ENCODE measurements around the gene AKNA. TPM values are rescaled to one million over a fixed set of nuclear protein-coding genes. Genes with fewer than 3 reads are reported as not detected.
A peak's percentile ranks its signal among the peaks of the same experiment; 100 is the strongest.

The AKNA gene
- polyA plus RNA-seq, 4 donors, result 3.4 to 22.0 (median 12.8) TPM

DNA sequence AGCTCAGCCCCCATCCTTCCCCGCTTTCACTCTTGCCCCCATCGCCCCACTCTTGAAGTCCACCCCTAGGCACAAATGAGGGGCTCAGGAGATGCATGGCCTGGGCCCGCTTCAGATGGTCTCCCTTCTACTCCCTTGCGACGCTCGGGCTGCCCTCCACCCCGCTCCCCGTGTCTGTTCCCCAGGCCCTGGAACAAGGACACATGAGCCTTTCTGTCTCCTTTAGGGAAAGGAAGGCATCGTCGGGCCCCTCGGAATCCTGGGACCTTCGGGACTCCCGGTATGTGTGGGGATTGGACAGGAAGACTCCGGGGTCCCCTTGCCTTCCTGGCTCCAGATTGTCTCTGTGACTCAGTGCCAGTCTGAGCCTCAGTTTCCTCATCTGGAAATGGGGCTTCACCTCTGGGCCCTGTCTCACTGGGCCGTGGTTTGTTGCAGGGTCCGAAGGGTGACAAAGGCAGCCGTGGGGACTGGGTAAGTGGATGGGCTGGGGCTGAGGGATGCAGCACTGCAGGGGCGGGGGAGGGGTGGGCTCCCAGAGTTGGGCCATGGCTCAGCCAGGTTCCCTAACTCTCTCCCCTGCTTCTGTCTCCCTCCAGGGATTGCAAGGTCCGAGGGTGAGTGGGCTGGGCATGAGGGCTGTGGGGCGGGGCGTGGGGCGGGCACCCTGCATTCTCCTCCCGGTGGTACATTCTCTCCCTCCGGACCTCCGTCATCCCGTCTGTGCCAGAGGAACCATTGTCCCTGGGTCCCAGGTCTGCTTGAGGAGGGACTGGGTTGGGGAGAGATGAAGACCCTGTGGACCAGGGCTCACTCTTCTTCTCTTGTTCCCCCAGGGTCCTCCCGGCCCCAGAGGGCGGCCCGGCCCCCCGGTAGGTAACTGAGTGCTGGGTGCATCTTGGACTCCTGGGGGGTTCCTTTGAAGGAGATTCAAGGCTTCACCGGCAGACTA is 86.7 kb downstream of the AKNA start:
- H3K9me3 ChIP-seq (ENCODE audit: control insufficient read depth in 2 of 2, insufficient read depth in 1 of 2, low read depth in 1 of 2, low read length in 1 of 2), result no peaks in the 10 kb centered on the region
- no peak overlapping the region for H3K4me3 ChIP-seq (ENCODE audit: low read depth in 1 of 3, low read length in 3 of 3)
- no peaks in the 10 kb centered on the region for H3K4me1 ChIP-seq (ENCODE audit: control insufficient read depth in 3 of 3, insufficient read depth in 2 of 3, low read depth in 1 of 3, low read length in 2 of 3)
- no peak for FAIRE-seq
- peaks cover 0 to 71% (median 0%) of the 10 kb centered on the region in 3 donors for H3K36me3 ChIP-seq (ENCODE audit: control insufficient read depth in 3 of 3, insufficient read depth in 2 of 3, low read depth in 1 of 3, low read length in 3 of 3)
- no peak for DNase-seq
- H3K27ac ChIP-seq (ENCODE audit: low read depth in 1 of 3, low read length in 2 of 3), result no peak overlapping the region
- WGBS, 3 donors, result 90 to 93% (median 91%) methylated on average over 30 to 31 of the region's 31 CpGs
- H3K27me3 ChIP-seq (ENCODE audit: control insufficient read depth in 3 of 3, insufficient read depth in 3 of 3, low read length in 3 of 3), result no peaks in the 10 kb centered on the region

DNA sequence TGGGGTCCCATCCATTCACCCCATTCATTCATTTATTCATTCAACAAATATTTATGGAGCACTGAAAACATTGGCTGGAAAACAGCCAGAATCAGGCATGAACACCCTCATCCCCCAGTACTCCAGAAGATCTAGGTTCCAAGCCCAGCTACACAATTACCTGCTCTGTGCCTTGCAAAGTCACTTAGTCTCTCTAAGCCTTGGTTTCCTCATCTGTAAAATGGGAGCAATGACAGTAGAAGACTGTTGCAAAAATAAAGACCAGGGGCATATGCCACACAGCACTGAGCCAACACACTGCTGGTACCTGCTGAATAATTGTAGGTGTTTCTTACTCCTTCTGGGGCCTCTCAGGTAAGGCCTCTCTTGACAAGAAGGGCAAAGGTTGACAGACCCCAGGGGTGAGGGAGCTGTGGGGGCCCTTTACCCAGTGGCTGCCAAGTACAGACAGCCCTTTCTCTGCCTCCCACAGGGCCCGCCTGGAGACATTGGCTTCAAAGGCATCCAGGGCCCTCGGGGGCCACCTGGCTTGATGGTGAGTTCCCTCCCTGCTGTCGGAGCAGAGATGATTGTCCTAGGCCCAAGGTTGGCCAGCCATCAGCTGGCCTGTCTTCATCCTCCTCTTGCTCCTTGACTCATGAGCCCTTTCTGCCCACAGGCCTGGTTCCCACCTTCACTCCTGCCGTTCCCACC is 87.5 kb downstream of the AKNA start:
- Histone ChIP-seq H3K27ac (ENCODE audit: low read depth in 1 of 3, low read length in 2 of 3) (no peak overlapping the region), H3K9me3 (ENCODE audit: control insufficient read depth in 2 of 2, insufficient read depth in 1 of 2, low read depth in 1 of 2, low read length in 1 of 2) (peaks cover 0 to 4% of the 10 kb centered on the region in 2 donors), H3K4me3 (ENCODE audit: low read depth in 1 of 3, low read length in 3 of 3) (no peak overlapping the region), H3K36me3 (ENCODE audit: control insufficient read depth in 3 of 3, insufficient read depth in 2 of 3, low read depth in 1 of 3, low read length in 3 of 3) (peaks cover 0 to 67% (median 0%) of the 10 kb centered on the region in 3 donors), H3K27me3 (ENCODE audit: control insufficient read depth in 3 of 3, insufficient read depth in 3 of 3, low read length in 3 of 3) (no peaks in the 10 kb centered on the region), H3K4me1 (ENCODE audit: control insufficient read depth in 3 of 3, insufficient read depth in 2 of 3, low read depth in 1 of 3, low read length in 2 of 3) (no peaks in the 10 kb centered on the region)
- DNase-seq (no peak), FAIRE-seq (no peak)
- WGBS, 3 donors, result 92 to 97% (median 95%) methylated on average over 4 of the region's 4 CpGs

DNA sequence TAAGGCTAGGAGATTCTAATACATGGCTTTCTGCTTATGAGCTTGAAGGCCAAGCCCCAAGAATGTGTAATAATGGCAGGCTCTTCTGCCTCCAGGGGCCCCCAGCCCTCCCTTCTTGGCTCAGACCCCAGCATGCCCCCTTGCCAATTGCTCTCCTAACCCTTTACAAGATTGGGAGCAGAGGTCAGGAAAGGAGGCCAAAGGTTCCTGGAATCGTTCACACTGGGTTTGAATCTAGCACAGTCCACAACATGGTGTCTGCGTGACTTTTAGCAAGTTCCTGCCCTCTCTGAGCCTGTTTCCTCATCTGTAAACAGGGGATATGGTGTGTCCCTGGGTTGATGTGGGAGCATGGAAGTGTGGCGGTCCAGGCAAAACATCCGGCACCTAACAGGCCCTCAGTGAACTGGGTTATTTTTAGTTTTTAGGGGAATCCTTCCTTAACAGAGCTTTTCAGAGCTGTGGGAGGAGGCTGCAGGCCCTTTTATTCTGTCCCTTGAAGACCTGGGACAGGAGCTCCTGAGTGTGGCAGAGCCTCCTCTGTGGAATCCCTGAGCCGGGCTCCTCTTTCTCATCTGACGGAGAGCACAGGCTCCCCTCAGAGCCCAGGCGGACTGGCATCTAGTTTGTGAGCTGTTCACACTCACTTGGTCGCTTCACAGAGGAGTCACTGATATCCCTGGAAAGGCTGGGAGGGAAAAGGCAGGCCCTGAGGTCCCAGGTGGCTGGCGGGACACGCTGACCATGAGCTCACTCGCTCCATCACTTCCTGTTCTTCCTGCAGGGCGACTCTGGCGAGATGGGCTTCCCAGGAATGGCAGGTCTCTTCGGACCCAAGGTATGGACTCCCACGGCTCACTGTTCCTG is 88.3 kb downstream of the AKNA start:
- no peaks in the 10 kb centered on the region for H3K27me3 ChIP-seq (ENCODE audit: control insufficient read depth in 3 of 3, insufficient read depth in 3 of 3, low read length in 3 of 3)
- no peak for DNase-seq

GRCh38 chr9:114296338-114296737 is 91.4 kb downstream of the AKNA start:
- Histone ChIP-seq H3K27me3 (ENCODE audit: control insufficient read depth in 3 of 3, insufficient read depth in 3 of 3, low read length in 3 of 3) (no peaks in the 10 kb centered on the region), H3K27ac (ENCODE audit: low read depth in 1 of 3, low read length in 2 of 3) (no peak overlapping the region), H3K4me1 (ENCODE audit: control insufficient read depth in 3 of 3, insufficient read depth in 2 of 3, low read depth in 1 of 3, low read length in 2 of 3) (peaks cover 0 to 7% (median 0%) of the 10 kb centered on the region in 3 donors), H3K4me3 (ENCODE audit: low read depth in 1 of 3, low read length in 3 of 3) (no peak overlapping the region), H3K36me3 (ENCODE audit: control insufficient read depth in 3 of 3, insufficient read depth in 2 of 3, low read depth in 1 of 3, low read length in 3 of 3) (peaks cover 0 to 43% (median 0%) of the 10 kb centered on the region in 3 donors), H3K9me3 (ENCODE audit: control insufficient read depth in 2 of 2, insufficient read depth in 1 of 2, low read depth in 1 of 2, low read length in 1 of 2) (peaks cover 0 to 4% of the 10 kb centered on the region in 2 donors)
- DNase-seq (no peak), FAIRE-seq (no peak)
- 97 to 100% (median 97%) methylated on average over 1 of the region's 1 CpG for WGBS, 3 donors

More for the DNA sequence above, 88.3 kb downstream of the AKNA start:
- Histone ChIP-seq H3K36me3 (ENCODE audit: control insufficient read depth in 3 of 3, insufficient read depth in 2 of 3, low read depth in 1 of 3, low read length in 3 of 3) (peaks cover 0 to 60% (median 0%) of the 10 kb centered on the region in 3 donors), H3K4me1 (ENCODE audit: control insufficient read depth in 3 of 3, insufficient read depth in 2 of 3, low read depth in 1 of 3, low read length in 2 of 3) (no peaks in the 10 kb centered on the region), H3K27ac (ENCODE audit: low read depth in 1 of 3, low read length in 2 of 3) (no peak overlapping the region), H3K9me3 (ENCODE audit: control insufficient read depth in 2 of 2, insufficient read depth in 1 of 2, low read depth in 1 of 2, low read length in 1 of 2) (peaks cover 0 to 4% of the 10 kb centered on the region in 2 donors), H3K4me3 (ENCODE audit: low read depth in 1 of 3, low read length in 3 of 3) (no peak overlapping the region)
- no peak for FAIRE-seq
- 82 to 84% (median 83%) methylated on average over 15 of the region's 15 CpGs for WGBS, 3 donors

GRCh38 chr9:114294664-114295063 is 93.1 kb downstream of the AKNA start:
- FAIRE-seq, result no peak
- Histone ChIP-seq H3K36me3 (ENCODE audit: control insufficient read depth in 3 of 3, insufficient read depth in 2 of 3, low read depth in 1 of 3, low read length in 3 of 3) (peaks cover 0 to 39% (median 0%) of the 10 kb centered on the region in 3 donors), H3K9me3 (ENCODE audit: control insufficient read depth in 2 of 2, insufficient read depth in 1 of 2, low read depth in 1 of 2, low read length in 1 of 2) (peaks cover 0 to 4% of the 10 kb centered on the region in 2 donors), H3K27me3 (ENCODE audit: control insufficient read depth in 3 of 3, insufficient read depth in 3 of 3, low read length in 3 of 3) (no peaks in the 10 kb centered on the region), H3K4me3 (ENCODE audit: low read depth in 1 of 3, low read length in 3 of 3) (no peak overlapping the region), H3K27ac (ENCODE audit: low read depth in 1 of 3, low read length in 2 of 3) (no peak overlapping the region), H3K4me1 (ENCODE audit: control insufficient read depth in 3 of 3, insufficient read depth in 2 of 3, low read depth in 1 of 3, low read length in 2 of 3) (peaks cover 0 to 7% (median 0%) of the 10 kb centered on the region in 3 donors)
- DNase-seq, result no peak

DNA sequence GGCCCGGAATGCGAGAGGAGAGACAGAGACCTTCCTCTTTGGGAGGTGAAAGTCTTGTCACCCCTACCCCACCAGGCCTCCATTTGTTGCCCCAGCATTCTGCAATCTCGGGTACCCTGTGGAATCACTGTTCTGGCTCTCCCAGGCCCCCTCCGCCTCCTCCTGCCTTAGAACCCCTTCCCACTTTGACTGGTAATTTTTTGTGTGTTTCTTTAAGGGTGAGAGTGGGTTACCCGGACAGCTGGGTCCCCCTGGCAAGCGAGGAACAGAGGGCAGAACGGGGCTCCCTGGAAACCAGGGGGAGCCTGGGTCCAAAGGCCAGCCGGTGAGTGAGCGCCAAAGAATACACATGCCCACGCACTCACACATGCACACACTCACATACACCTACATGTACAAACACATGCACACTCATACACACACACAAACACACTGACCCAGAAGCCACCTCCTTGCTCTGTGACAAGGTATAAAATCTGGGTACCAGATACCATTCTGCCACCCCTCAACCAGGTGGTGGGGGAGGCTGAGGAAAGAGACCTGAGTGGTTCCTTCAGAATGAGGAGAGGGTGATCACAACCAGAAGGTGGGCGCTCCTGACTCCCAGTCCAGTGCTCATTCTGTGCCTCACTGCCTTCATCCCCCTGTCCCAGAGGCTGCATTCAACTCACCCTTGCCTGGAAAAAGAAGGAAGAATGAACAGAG is 95.7 kb downstream of the AKNA start:
- no peak for DNase-seq

GRCh38 chr9:114291064-114291474 is 96.7 kb downstream of the AKNA start:
- H3K36me3 ChIP-seq (ENCODE audit: control insufficient read depth in 3 of 3, insufficient read depth in 2 of 3, low read depth in 1 of 3, low read length in 3 of 3), result peaks cover 0 to 60% (median 0%) of the 10 kb centered on the region in 3 donors
- H3K9me3 ChIP-seq (ENCODE audit: control insufficient read depth in 2 of 2, insufficient read depth in 1 of 2, low read depth in 1 of 2, low read length in 1 of 2), result peaks cover 0 to 4% of the 10 kb centered on the region in 2 donors
- no peak overlapping the region for H3K4me3 ChIP-seq (ENCODE audit: low read depth in 1 of 3, low read length in 3 of 3)
- FAIRE-seq (no peak), DNase-seq (peak; percentile 65 to 80)
- H3K4me1 ChIP-seq (ENCODE audit: control insufficient read depth in 3 of 3, insufficient read depth in 2 of 3, low read depth in 1 of 3, low read length in 2 of 3), result peaks cover 0 to 7% (median 0%) of the 10 kb centered on the region in 3 donors
- WGBS, 3 donors, result 17 to 18% (median 18%) methylated on average over 12 of the region's 12 CpGs
- no peak overlapping the region for H3K27ac ChIP-seq (ENCODE audit: low read depth in 1 of 3, low read length in 2 of 3)
- no peaks in the 10 kb centered on the region for H3K27me3 ChIP-seq (ENCODE audit: control insufficient read depth in 3 of 3, insufficient read depth in 3 of 3, low read length in 3 of 3)

More for the DNA sequence above, 95.7 kb downstream of the AKNA start:
- H3K27ac ChIP-seq (ENCODE audit: low read depth in 1 of 3, low read length in 2 of 3), result no peak overlapping the region
- H3K4me1 ChIP-seq (ENCODE audit: control insufficient read depth in 3 of 3, insufficient read depth in 2 of 3, low read depth in 1 of 3, low read length in 2 of 3), result peaks cover 0 to 7% (median 0%) of the 10 kb centered on the region in 3 donors
- H3K36me3 ChIP-seq (ENCODE audit: control insufficient read depth in 3 of 3, insufficient read depth in 2 of 3, low read depth in 1 of 3, low read length in 3 of 3), result peaks cover 0 to 54% (median 0%) of the 10 kb centered on the region in 3 donors
- no peaks in the 10 kb centered on the region for H3K27me3 ChIP-seq (ENCODE audit: control insufficient read depth in 3 of 3, insufficient read depth in 3 of 3, low read length in 3 of 3)
- peaks cover 0 to 4% of the 10 kb centered on the region in 2 donors for H3K9me3 ChIP-seq (ENCODE audit: control insufficient read depth in 2 of 2, insufficient read depth in 1 of 2, low read depth in 1 of 2, low read length in 1 of 2)
- no peak overlapping the region for H3K4me3 ChIP-seq (ENCODE audit: low read depth in 1 of 3, low read length in 3 of 3)
- 69 to 85% (median 70%) methylated on average over 11 of the region's 11 CpGs for WGBS, 3 donors
- no peak for FAIRE-seq
